Keratinocyte (primary cell): ENCODE data around the gene PTRH2. TPM values are rescaled to one million over a fixed set of nuclear protein-coding genes. Genes with fewer than 3 reads are reported as not detected.

Source experiments
- DNase-seq: peaks from one replicate; pipeline ENCODE4 v3.0.0-alpha.2; 2011; ENCODE audit warnings: low read depth, missing footprints, low spot score
- FAIRE-seq: peaks from 2 replicates; lab custom pipeline; 2011; peaks lifted over from hg19 to GRCh38; lab: Jason Lieb, UNC
- H2AFZ ChIP-seq: 2 replicates; pipeline ENCODE4 v1.6.0; 2012; ENCODE audit warnings: low read length, control low read depth, inconsistent platforms; ENCODE audit not compliant: control insufficient read depth
- H3K27ac ChIP-seq: 2 replicates; pipeline ENCODE4 v1.5.1; 2011; ENCODE audit warnings: low read length; ENCODE audit not compliant: control insufficient read depth, insufficient read depth
- H3K27me3 ChIP-seq: 3 replicates; pipeline ENCODE4 v1.6.0; 2011; ENCODE audit warnings: low read length; ENCODE audit not compliant: control insufficient read depth, insufficient read depth; ENCODE audit errors: extremely low read depth
- H3K36me3 ChIP-seq, 2 experiments: 2 replicates in 1 of 2; 3 replicates in 1 of 2; pipeline ENCODE4 v1.5.1; 2011; ENCODE audit warnings: low read length in 2 of 2, mild to moderate bottlenecking in 1 of 2; ENCODE audit not compliant: control insufficient read depth in 2 of 2, insufficient read depth in 2 of 2; ENCODE audit errors: extremely low read depth in 1 of 2
- H3K4me1 ChIP-seq: 3 replicates; pipeline ENCODE4 v1.5.1; 2011; ENCODE audit warnings: low read length; ENCODE audit not compliant: control insufficient read depth, insufficient read depth; ENCODE audit errors: extremely low read depth
- H3K4me2 ChIP-seq: 3 replicates; pipeline ENCODE4 v1.6.0; 2011; ENCODE audit warnings: low read depth, low read length; ENCODE audit not compliant: control insufficient read depth, insufficient read depth; ENCODE audit errors: extremely low read depth
- H3K4me3 ChIP-seq, 3 experiments: fragments of 200-600 bp in 1 of 3; sonication (generic) in 1 of 3; 2 replicates in 2 of 3; 3 replicates in 1 of 3; pipeline ENCODE4 v1.5.1; 2011 to 2016; ENCODE audit warnings: low read length in 3 of 3, mild to moderate bottlenecking in 3 of 3, control low read depth in 2 of 3, inconsistent platforms in 1 of 3, low read depth in 1 of 3, mixed read lengths in 1 of 3, mixed run types in 1 of 3, moderate library complexity in 1 of 3; ENCODE audit not compliant: control insufficient read depth in 2 of 3, insufficient read depth in 2 of 3; ENCODE audit errors: extremely low read depth in 1 of 3
- H3K79me2 ChIP-seq: 2 replicates; pipeline ENCODE4 v1.6.0; 2012; ENCODE audit warnings: low read length; ENCODE audit not compliant: control insufficient read depth, insufficient read depth
- H3K9ac ChIP-seq: 3 replicates; pipeline ENCODE4 v1.6.0; 2011; ENCODE audit warnings: low read length; ENCODE audit not compliant: control insufficient read depth, insufficient read depth; ENCODE audit errors: extremely low read depth
- H3K9me1 ChIP-seq: 3 replicates; pipeline ENCODE4 v1.6.0; 2011; ENCODE audit warnings: low read length; ENCODE audit not compliant: control insufficient read depth, insufficient read depth; ENCODE audit errors: extremely low read depth
- H3K9me3 ChIP-seq: 2 replicates; pipeline ENCODE4 v1.5.1; 2012; ENCODE audit warnings: low read depth, low read length; ENCODE audit not compliant: control insufficient read depth
- H4K20me1 ChIP-seq: 3 replicates; pipeline ENCODE4 v1.6.0; 2011; ENCODE audit warnings: low read length; ENCODE audit not compliant: control insufficient read depth, insufficient read depth; ENCODE audit errors: extremely low read depth
- EZH2 ChIP-seq: IDR thresholded peaks from one replicate; pipeline ENCODE4 v1.6.1; 2012; ENCODE audit warnings: inconsistent platforms, mild to moderate bottlenecking, low read length, moderate library complexity
- dilution Hi-C: fragments of 300-500 bp; cut with MboI; formaldehyde crosslinking; loops from one replicate; pipeline ENCODE4 v1.7.0; 2020; ENCODE audit warnings: low sequenced_read_pairs; ENCODE audit not compliant: extremely low pct_ligation_motif_present
- polyA plus RNA-seq, 5 experiments: library from polyadenylated mRNA; depleted of rRNA in 3 of 5; stranded (reverse) in 3 of 5; stranded (forward) in 1 of 5; unstranded in 1 of 5; fragments of >200 nt; gene quantifications; 1 replicate in 1 of 5; 2 replicates in 3 of 5; 3 replicates in 1 of 5; pipeline versions ENCODE4 v1.2.1 to v1.2.3, GENCODE V29; 2011 to 2012; ENCODE audit warnings: missing spikeins in 2 of 5, low read depth in 1 of 5, low replicate concordance in 1 of 5
- TF ChIP-seq, protein P1 (sequence below), 3 experiments: IDR thresholded peaks in 1 of 3; conservative IDR thresholded peaks in 1 of 3; optimal IDR thresholded peaks in 1 of 3; 2 replicates in 2 of 3; 3 replicates in 1 of 3; pipeline versions ENCODE3 to v1.5.1; 2011; ENCODE audit warnings: low read length in 3 of 3, mild to moderate bottlenecking in 3 of 3, moderate library complexity in 2 of 3, control low read depth in 1 of 3, inconsistent platforms in 1 of 3; ENCODE audit not compliant: insufficient read depth in 2 of 3; ENCODE audit errors: extremely low read depth in 1 of 3

Gene PTRH2
- polyA plus RNA-seq, 1 donor (not counting 4 experiments of a cell fraction or from before 2014, with no cell fraction given) = 107 TPM

DNA sequence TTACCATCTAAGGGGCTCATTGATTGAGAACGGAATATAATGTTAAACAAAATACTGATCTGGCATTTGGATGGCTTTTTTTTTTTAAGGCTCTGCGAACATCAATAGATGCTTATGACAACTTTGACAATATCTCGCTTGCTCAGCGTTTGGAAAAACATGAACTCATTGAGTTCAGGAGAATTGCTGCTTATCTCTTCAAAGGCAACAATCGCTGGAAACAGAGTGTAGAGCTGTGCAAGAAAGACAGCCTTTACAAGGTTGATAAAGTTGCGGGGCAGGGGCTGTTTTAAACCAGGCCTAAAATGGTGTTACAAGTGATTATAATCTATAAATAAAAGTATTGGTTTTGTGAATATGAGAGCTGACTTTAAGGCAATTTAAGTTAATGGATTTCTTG is 22.3 kb downstream of the PTRH2 start:
- TF ChIP-seq, protein P1, sequence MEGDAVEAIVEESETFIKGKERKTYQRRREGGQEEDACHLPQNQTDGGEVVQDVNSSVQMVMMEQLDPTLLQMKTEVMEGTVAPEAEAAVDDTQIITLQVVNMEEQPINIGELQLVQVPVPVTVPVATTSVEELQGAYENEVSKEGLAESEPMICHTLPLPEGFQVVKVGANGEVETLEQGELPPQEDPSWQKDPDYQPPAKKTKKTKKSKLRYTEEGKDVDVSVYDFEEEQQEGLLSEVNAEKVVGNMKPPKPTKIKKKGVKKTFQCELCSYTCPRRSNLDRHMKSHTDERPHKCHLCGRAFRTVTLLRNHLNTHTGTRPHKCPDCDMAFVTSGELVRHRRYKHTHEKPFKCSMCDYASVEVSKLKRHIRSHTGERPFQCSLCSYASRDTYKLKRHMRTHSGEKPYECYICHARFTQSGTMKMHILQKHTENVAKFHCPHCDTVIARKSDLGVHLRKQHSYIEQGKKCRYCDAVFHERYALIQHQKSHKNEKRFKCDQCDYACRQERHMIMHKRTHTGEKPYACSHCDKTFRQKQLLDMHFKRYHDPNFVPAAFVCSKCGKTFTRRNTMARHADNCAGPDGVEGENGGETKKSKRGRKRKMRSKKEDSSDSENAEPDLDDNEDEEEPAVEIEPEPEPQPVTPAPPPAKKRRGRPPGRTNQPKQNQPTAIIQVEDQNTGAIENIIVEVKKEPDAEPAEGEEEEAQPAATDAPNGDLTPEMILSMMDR (optimal IDR thresholded peaks at IDR 0.05 in 1 of 3, IDR thresholded peaks at IDR 0.05 in 1 of 3, conservative IDR thresholded peaks at IDR 0.05 in 1 of 3; ENCODE audit: extremely low read depth in 1 of 3, insufficient read depth in 2 of 3, low read length in 3 of 3) = no peak
- no peak for TF ChIP-seq EZH2
- Histone ChIP-seq H2AFZ (no peak overlapping the region), H3K4me3 (no peak overlapping the region), H3K79me2 (peaks cover 29% of the 10 kb centered on the region), H3K27ac (no peak overlapping the region), H3K4me1 (no peaks in the 10 kb centered on the region), H3K9me3 (no peaks in the 10 kb centered on the region), H3K36me3 (peaks cover 42 to 56% of the 10 kb centered on the region in 2 experiments), H4K20me1 (peaks cover 2% of the 10 kb centered on the region), H3K9me1 (no peaks in the 10 kb centered on the region), H3K27me3 (no peaks in the 10 kb centered on the region), H3K4me2 (no peak overlapping the region), H3K9ac (no peak overlapping the region)
- no peak for FAIRE-seq
- dilution Hi-C loops = no loop called here
- no peak for DNase-seq

DNA sequence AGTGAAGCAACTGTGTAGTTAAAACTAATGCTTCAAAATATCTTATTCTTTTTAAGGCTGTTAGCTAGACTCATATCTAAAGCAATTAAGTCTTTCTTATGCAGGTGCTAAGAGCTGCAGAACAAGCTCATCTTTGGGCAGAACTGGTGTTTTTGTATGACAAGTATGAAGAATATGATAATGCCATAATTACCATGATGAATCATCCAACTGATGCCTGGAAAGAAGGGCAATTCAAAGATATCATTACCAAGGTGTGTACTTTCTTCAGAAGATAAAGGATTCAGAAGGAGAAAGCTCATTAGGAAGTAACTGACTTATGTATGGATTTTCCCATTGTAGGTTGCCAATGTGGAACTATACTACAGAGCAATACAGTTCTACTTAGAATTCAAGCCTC is 23.9 kb downstream of the PTRH2 start:
- H3K9me1 ChIP-seq = no peaks in the 10 kb centered on the region
- peaks cover 2% of the 10 kb centered on the region for H4K20me1 ChIP-seq
- H3K27ac ChIP-seq = no peak overlapping the region
- dilution Hi-C loops = no loop called here
- DNase-seq (no peak), FAIRE-seq (no peak)
- peaks cover 18% of the 10 kb centered on the region for H3K79me2 ChIP-seq
- H3K4me1 ChIP-seq = no peaks in the 10 kb centered on the region
- no peaks in the 10 kb centered on the region for H3K27me3 ChIP-seq
- H3K36me3 ChIP-seq = peaks cover 42 to 61% of the 10 kb centered on the region in 2 experiments
- no peak overlapping the region for H3K9ac ChIP-seq
- no peak overlapping the region for H3K4me3 ChIP-seq
- no peaks in the 10 kb centered on the region for H3K9me3 ChIP-seq
- TF ChIP-seq EZH2 = no peak
- TF ChIP-seq, protein P1 (optimal IDR thresholded peaks at IDR 0.05 in 1 of 3, IDR thresholded peaks at IDR 0.05 in 1 of 3, conservative IDR thresholded peaks at IDR 0.05 in 1 of 3; ENCODE audit: extremely low read depth in 1 of 3, insufficient read depth in 2 of 3, low read length in 3 of 3) = no peak
- no peak overlapping the region for H3K4me2 ChIP-seq
- no peak overlapping the region for H2AFZ ChIP-seq
